SK-N-SH treated with all-trans-retinoic acid at 6 μM for 48 hours (cell line): ENCODE data around the gene GREM1.

Experiments used
- ARNTL ChIP-seq: fragments of 450-650 bp; formaldehyde crosslinking; IDR thresholded peaks from 2 replicates; pipeline ENCODE4 v1.5.0; 2020; ENCODE audit warnings: low read depth, mild to moderate bottlenecking, moderate library complexity, borderline replicate concordance
- BACH2 ChIP-seq: fragments of 250-450 bp; sonication (Bioruptor Pico); IDR thresholded peaks from 2 replicates; pipeline ENCODE4 v1.9.0; 2021; ENCODE audit warnings: mild to moderate bottlenecking, borderline replicate concordance
- RARB ChIP-seq: fragments of 250-450 bp; sonication (Bioruptor Pico); IDR thresholded peaks from 2 replicates; pipeline ENCODE4 v1.8.0; 2021; ENCODE audit warnings: mild to moderate bottlenecking, moderate library complexity
- TCF4 ChIP-seq: fragments of 250-450 bp; sonication (Bioruptor Pico); IDR thresholded peaks from 2 replicates; pipeline ENCODE4 v1.8.0; 2021; ENCODE audit warnings: mild to moderate bottlenecking, moderate library complexity, borderline replicate concordance
- TOX ChIP-seq: fragments of 250-450 bp; sonication (Bioruptor Pico); IDR thresholded peaks from 2 replicates; pipeline ENCODE4 v1.8.0; 2021; ENCODE audit warnings: mild to moderate bottlenecking, moderate library complexity, borderline replicate concordance
- ZC3H10 ChIP-seq: fragments of 250-450 bp; sonication (Bioruptor Pico); IDR thresholded peaks from 2 replicates; pipeline ENCODE4 v1.5.1; 2021; ENCODE audit warnings: mild to moderate bottlenecking, moderate library complexity
- ZFP3 ChIP-seq: fragments of 250-450 bp; sonication (Bioruptor Pico); IDR thresholded peaks from 2 replicates; pipeline ENCODE4 v1.5.0; 2020; ENCODE audit warnings: mild to moderate bottlenecking, moderate library complexity
- ZNF70 ChIP-seq: fragments of 450-650 bp; formaldehyde crosslinking; IDR thresholded peaks from 2 replicates; pipeline ENCODE4 v1.5.0; 2020; ENCODE audit warnings: mild to moderate bottlenecking, moderate library complexity
- TF ChIP-seq, protein P1 (sequence below): fragments of 250-450 bp; sonication (Bioruptor Pico); IDR thresholded peaks from 2 replicates; pipeline ENCODE4 v1.8.0; 2020; ENCODE audit warnings: mild to moderate bottlenecking, moderate library complexity, borderline replicate concordance
- TF ChIP-seq, protein P2 (sequence below): fragments of 250-450 bp; sonication (Bioruptor Pico); IDR thresholded peaks from 2 replicates; pipeline ENCODE4 v1.5.1; 2020; ENCODE audit warnings: low read depth, mild to moderate bottlenecking, moderate library complexity
- TF ChIP-seq, protein P3 (sequence below): fragments of 250-450 bp; sonication (Bioruptor Pico); IDR thresholded peaks from 2 replicates; pipeline ENCODE4 v1.8.0; 2021; ENCODE audit warnings: low read depth, mild to moderate bottlenecking, moderate library complexity, borderline replicate concordance
- TF ChIP-seq, protein P4 (sequence below): fragments of 250-450 bp; sonication (Bioruptor Pico); IDR thresholded peaks from 2 replicates; pipeline ENCODE4 v1.5.0; 2020; ENCODE audit warnings: mild to moderate bottlenecking, moderate library complexity

DNA sequence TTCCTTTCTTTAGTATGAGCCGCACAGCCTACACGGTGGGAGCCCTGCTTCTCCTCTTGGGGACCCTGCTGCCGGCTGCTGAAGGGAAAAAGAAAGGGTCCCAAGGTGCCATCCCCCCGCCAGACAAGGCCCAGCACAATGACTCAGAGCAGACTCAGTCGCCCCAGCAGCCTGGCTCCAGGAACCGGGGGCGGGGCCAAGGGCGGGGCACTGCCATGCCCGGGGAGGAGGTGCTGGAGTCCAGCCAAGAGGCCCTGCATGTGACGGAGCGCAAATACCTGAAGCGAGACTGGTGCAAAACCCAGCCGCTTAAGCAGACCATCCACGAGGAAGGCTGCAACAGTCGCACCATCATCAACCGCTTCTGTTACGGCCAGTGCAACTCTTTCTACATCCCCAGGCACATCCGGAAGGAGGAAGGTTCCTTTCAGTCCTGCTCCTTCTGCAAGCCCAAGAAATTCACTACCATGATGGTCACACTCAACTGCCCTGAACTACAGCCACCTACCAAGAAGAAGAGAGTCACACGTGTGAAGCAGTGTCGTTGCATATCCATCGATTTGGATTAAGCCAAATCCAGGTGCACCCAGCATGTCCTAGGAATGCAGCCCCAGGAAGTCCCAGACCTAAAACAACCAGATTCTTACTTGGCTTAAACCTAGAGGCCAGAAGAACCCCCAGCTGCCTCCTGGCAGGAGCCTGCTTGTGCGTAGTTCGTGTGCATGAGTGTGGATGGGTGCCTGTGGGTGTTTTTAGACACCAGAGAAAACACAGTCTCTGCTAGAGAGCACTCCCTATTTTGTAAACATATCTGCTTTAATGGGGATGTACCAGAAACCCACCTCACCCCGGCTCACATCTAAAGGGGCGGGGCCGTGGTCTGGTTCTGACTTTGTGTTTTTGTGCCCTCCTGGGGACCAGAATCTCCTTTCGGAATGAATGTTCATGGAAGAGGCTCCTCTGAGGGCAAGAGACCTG is 13.2 kb downstream of the GREM1 start:
- TF ChIP-seq, protein P1, sequence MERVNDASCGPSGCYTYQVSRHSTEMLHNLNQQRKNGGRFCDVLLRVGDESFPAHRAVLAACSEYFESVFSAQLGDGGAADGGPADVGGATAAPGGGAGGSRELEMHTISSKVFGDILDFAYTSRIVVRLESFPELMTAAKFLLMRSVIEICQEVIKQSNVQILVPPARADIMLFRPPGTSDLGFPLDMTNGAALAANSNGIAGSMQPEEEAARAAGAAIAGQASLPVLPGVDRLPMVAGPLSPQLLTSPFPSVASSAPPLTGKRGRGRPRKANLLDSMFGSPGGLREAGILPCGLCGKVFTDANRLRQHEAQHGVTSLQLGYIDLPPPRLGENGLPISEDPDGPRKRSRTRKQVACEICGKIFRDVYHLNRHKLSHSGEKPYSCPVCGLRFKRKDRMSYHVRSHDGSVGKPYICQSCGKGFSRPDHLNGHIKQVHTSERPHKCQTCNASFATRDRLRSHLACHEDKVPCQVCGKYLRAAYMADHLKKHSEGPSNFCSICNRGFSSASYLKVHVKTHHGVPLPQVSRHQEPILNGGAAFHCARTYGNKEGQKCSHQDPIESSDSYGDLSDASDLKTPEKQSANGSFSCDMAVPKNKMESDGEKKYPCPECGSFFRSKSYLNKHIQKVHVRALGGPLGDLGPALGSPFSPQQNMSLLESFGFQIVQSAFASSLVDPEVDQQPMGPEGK (CRISPR knock-in tag) = no peak
- TF ChIP-seq ZFP3 (CRISPR knock-in tag) (no peak), TOX (CRISPR knock-in tag) (no peak), RARB (CRISPR knock-in tag) (no peak), BACH2 (CRISPR knock-in tag) (no peak), ZC3H10 (CRISPR knock-in tag) (no peak), TCF4 (no peak), ZNF70 (CRISPR knock-in tag) (no peak), ARNTL (no peak)
- TF ChIP-seq, protein P2, sequence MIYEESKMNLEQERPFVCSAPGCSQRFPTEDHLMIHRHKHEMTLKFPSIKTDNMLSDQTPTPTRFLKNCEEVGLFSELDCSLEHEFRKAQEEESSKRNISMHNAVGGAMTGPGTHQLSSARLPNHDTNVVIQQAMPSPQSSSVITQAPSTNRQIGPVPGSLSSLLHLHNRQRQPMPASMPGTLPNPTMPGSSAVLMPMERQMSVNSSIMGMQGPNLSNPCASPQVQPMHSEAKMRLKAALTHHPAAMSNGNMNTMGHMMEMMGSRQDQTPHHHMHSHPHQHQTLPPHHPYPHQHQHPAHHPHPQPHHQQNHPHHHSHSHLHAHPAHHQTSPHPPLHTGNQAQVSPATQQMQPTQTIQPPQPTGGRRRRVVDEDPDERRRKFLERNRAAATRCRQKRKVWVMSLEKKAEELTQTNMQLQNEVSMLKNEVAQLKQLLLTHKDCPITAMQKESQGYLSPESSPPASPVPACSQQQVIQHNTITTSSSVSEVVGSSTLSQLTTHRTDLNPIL = no peak
- TF ChIP-seq, protein P3, sequence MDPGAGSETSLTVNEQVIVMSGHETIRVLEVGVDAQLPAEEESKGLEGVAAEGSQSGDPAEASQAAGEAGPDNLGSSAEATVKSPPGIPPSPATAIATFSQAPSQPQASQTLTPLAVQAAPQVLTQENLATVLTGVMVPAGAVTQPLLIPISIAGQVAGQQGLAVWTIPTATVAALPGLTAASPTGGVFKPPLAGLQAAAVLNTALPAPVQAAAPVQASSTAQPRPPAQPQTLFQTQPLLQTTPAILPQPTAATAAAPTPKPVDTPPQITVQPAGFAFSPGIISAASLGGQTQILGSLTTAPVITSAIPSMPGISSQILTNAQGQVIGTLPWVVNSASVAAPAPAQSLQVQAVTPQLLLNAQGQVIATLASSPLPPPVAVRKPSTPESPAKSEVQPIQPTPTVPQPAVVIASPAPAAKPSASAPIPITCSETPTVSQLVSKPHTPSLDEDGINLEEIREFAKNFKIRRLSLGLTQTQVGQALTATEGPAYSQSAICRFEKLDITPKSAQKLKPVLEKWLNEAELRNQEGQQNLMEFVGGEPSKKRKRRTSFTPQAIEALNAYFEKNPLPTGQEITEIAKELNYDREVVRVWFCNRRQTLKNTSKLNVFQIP (CRISPR knock-in tag) = no peak
- TF ChIP-seq, protein P4, sequence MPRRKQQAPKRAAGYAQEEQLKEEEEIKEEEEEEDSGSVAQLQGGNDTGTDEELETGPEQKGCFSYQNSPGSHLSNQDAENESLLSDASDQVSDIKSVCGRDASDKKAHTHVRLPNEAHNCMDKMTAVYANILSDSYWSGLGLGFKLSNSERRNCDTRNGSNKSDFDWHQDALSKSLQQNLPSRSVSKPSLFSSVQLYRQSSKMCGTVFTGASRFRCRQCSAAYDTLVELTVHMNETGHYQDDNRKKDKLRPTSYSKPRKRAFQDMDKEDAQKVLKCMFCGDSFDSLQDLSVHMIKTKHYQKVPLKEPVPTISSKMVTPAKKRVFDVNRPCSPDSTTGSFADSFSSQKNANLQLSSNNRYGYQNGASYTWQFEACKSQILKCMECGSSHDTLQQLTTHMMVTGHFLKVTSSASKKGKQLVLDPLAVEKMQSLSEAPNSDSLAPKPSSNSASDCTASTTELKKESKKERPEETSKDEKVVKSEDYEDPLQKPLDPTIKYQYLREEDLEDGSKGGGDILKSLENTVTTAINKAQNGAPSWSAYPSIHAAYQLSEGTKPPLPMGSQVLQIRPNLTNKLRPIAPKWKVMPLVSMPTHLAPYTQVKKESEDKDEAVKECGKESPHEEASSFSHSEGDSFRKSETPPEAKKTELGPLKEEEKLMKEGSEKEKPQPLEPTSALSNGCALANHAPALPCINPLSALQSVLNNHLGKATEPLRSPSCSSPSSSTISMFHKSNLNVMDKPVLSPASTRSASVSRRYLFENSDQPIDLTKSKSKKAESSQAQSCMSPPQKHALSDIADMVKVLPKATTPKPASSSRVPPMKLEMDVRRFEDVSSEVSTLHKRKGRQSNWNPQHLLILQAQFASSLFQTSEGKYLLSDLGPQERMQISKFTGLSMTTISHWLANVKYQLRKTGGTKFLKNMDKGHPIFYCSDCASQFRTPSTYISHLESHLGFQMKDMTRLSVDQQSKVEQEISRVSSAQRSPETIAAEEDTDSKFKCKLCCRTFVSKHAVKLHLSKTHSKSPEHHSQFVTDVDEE (CRISPR knock-in tag) = no peak
